B cell (primary cell): ENCODE measurements around the gene RNF157.

Experiments used
- EZH2 ChIP-seq: IDR thresholded peaks from 2 replicates; pipeline ENCODE4 v1.6.1; 2012; ENCODE audit warnings: borderline replicate concordance, low read depth, mild to moderate bottlenecking, moderate library complexity, low read length; ENCODE audit not compliant: insufficient read depth, poor library complexity, severe bottlenecking
- TF ChIP-seq, protein P1 (sequence below): fragments of 200-600 bp; IDR thresholded peaks from one replicate; pipeline ENCODE4 v1.8.0; 2022; ENCODE audit warnings: antibody characterized with exemption, mild to moderate bottlenecking

DNA sequence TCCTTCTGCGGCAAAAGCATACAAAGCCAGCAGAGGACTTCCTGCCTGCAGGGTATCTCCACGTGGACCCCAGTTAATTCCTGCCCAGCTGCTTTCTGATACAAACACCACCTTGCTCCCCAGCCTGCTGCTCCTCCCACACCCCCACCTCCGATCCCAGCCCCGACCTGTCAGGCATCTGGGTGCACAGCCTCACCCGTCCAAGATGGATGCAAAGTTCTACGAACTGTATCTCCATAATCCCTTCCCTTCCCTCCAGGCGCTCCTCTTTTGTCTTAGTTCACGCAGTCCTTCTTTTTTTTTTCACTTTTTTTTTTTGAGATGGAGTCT lies 83.7 kb downstream of the RNF157 start:
- TF ChIP-seq, protein P1, sequence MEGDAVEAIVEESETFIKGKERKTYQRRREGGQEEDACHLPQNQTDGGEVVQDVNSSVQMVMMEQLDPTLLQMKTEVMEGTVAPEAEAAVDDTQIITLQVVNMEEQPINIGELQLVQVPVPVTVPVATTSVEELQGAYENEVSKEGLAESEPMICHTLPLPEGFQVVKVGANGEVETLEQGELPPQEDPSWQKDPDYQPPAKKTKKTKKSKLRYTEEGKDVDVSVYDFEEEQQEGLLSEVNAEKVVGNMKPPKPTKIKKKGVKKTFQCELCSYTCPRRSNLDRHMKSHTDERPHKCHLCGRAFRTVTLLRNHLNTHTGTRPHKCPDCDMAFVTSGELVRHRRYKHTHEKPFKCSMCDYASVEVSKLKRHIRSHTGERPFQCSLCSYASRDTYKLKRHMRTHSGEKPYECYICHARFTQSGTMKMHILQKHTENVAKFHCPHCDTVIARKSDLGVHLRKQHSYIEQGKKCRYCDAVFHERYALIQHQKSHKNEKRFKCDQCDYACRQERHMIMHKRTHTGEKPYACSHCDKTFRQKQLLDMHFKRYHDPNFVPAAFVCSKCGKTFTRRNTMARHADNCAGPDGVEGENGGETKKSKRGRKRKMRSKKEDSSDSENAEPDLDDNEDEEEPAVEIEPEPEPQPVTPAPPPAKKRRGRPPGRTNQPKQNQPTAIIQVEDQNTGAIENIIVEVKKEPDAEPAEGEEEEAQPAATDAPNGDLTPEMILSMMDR: no peak
- no peak for TF ChIP-seq EZH2
